ENCODE results near the gene DIDO1.

- TF ChIP-seq CTCF (IDR thresholded peaks at IDR 0.05) = no peak
- TF ChIP-seq POLR2AphosphoS5 (IDR thresholded peaks at IDR 0.05; ENCODE audit: insufficient read depth in 1 of 2, low read depth in 1 of 2) = no peak
- TF ChIP-seq POLR2A (IDR thresholded peaks at IDR 0.05) = no peak
Observed at GRCh38 chr20:62891111-62891510, 35.2 kb downstream of the DIDO1 start.

Data from vagina (tissue), 2 donors.